ENCODE measurements around the gene IRF3. TPM values are rescaled to one million over a fixed set of nuclear protein-coding genes. Genes with fewer than 3 reads are reported as not detected.

Gene IRF3, protein sequence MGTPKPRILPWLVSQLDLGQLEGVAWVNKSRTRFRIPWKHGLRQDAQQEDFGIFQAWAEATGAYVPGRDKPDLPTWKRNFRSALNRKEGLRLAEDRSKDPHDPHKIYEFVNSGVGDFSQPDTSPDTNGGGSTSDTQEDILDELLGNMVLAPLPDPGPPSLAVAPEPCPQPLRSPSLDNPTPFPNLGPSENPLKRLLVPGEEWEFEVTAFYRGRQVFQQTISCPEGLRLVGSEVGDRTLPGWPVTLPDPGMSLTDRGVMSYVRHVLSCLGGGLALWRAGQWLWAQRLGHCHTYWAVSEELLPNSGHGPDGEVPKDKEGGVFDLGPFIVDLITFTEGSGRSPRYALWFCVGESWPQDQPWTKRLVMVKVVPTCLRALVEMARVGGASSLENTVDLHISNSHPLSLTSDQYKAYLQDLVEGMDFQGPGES
- total RNA-seq: 151 and 158 TPM in 2 replicates

DNA sequence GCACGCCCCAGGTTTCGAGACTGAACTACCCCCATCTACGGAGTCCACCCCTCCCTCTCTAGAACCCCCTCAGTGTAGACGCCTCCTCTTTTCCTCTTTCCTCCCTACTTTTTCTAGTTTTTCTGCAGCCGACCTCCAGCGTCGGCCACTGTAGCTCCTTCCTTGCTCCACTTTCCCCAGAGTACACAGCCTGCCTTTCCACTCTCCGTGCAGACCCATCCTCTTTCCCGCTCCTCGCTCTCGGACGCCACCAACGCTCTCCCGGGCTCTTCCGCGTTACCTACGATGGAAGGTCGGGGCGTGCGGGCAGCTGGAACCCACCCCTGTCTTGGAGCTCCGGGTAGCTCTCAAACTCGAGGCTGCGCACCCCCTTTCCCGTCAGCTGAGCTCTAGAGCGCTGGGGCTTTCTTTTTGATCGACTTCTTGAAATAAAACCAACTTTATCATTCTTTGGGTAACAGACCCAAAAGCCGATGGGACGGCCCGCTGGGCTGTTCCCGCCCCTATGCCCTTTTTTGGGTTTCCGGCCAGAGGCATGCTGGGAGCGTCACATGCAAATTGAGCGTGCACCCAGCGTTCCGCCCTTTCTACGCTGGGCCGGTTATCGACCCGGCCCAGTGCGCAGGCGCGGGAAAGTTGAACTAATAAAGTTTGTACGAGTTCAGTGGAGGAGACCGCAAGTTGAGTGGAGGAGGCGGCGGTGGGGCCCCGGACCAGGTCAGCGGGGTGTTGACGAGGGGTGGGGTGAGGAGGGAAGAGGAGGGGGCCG is at the start of gene IRF3, which contains the start of gene BCL2L12:
IRF3 (minus strand) TSS at position 507 of the 769 bp plus-strand sequence. CDS start 1,019 bp downstream, outside the sequence.
BCL2L12 (plus strand) TSS at position 583 of the 769 bp plus-strand sequence. CDS start 760 bp downstream, outside the sequence.
- intact Hi-C loops (cut with micrococcal nuclease): loop anchor here (1.0 to 10.0 kb wide), 8 partner anchors 11 to 1491 kb away; partner anchors contain the start of genes FUZ, LIG1, RPS11 and RRAS

DNA sequence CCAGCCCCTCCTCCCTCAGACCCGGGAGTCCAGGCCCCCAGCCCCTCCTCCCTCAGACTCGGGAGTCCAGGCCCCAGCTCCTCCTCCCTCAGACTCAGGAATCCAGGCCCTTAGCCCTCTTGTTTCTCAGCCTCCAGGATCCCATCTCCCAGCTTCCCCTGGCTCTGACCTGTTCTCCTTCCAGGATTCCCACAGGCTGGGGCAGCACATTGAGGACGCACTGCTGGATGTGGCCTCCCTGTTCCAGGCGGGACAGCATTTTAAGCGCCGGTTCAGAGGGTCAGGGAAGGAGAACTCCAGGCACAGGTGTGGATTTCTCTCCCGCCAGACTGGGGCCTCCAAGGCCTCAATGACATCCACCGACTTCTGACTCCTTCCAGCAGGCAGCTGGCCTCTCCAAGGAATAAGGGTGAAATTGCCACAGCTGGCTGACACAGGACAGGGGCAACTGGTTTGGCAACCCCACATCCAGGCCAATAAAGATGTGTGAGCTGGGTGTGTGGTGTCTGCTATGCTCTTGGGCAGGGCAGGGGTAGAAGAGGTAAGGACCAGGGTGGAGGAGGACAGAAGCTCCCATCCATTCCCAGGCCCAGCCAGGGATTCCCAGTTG is 47.7 kb upstream of the IRF3 start:
- intact Hi-C loops (cut with micrococcal nuclease): no loop called here

DNA sequence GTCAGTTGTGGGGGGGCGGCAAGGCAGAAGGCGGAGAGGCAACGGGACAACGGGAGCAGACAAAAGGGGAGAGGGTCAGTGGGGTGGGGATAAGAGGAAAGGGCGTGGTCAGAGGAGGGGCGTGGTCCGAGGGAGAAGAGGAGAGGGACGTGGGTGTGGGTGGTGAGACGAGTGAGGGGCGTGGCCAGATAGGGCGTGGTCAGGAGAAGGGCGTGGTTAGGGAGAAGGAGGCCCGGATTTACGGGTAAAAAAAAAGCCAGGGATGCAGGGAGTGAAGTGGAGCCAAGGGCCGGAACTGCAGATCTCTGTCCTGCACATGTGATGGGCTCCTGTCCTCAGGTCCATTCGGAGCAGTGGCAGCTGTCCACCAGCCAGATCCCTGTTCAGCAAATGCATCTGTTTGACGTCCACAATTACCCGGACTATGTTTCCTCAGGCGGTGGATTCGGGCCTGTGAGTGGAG is 46.8 kb upstream of the IRF3 start:
- intact Hi-C loops (cut with micrococcal nuclease): no loop called here

DNA sequence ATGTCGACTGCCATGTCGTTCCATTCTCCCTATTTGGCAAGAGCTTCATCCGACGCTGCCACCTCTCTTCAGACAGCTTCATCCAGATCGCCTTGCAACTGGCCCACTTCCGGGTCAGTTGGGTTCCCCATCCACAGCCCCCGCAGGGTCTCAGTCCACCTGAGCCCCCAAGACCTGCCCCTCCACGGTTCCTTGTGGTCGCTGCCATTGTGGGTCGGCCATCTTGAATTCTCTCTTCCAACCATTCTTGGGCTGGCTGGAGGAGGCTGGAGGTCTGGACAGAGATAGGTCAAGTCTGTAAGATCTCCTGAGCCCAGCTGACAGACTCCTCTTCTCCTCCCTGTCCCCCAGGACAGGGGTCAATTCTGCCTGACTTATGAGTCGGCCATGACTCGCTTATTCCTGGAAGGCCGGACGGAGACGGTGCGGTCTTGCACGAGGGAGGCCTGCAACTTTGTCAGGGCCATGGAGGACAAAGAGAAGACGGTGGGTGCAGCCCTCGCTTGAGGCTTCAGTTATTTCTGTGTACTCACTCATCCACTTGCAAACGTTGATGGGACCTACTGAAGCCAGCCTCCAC is 44.8 kb upstream of the IRF3 start:
- intact Hi-C loops (cut with micrococcal nuclease): no loop called here

DNA sequence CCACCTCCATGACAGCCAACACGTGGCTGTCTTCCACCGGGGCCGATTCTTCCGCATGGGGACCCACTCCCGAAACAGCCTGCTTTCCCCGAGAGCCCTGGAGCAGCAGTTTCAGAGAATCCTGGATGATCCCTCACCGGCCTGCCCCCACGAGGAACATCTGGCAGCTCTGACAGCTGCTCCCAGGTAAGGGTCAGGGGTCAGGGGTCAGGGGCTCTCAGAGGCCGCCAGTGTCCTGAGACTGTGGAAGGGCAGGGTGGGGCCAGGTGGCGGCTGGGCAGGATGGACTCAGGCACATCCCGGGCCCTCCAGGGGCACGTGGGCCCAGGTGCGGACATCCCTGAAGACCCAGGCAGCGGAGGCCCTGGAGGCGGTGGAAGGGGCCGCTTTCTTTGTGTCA is 40.3 kb upstream of the IRF3 start:
- intact Hi-C loops (cut with micrococcal nuclease): no loop called here

DNA sequence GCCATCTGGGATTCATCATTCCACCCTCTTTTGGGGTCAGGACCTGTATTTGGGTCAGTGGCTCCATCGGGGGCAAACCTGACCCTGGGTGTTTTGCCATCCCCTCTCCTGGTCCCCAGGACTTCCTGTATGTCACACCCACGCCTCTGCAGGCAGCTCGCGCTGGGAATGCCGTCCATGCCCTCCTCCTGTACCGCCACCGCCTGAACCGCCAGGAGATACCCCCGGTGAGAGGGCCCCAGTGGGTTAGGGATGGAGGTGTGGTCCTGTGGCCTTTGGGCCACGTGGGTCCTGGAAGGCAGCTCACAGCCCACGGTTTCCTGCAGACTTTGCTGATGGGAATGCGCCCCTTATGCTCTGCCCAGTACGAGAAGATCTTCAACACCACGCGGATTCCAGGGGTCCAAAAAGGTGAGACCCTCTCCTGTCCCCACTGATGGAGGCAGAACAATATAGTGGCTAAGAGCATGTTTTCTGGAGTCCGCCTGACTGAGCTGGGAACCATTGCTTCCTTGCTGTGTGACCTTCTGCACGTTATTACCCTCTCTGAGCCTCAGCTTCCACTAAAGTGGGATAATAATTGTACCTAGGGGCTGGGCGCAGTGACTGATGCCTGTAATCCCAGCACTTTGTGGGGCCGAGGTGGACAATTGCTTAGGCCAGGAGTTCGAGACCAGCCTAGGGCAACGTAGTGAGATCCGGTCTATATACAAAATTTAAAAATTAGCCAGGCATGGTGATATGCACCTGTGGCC is 39.4 kb upstream of the IRF3 start:
- intact Hi-C loops (cut with micrococcal nuclease): no loop called here

DNA sequence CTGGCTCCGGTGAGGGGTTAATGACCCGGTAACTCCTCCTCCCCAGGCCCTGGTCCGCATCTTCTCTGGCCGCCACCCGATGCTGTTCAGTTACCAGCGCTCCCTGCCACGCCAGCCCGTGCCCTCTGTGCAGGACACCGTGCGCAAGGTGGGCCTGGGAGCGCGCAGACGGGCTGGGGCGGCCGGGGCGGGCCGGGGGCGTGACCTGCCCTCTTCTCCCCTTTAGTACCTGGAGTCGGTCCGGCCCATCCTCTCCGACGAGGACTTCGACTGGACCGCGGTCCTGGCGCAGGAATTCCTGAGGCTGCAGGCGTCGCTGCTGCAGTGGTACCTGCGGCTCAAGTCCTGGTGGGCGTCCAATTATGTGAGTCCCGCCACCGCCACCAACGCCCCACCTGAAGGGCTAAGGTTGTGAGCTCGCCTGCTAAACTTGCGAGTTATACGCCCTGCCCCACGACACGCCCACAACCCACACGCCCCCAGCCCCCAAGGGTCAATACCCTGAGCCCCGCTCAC is 35.7 kb upstream of the IRF3 start:
- intact Hi-C loops (cut with micrococcal nuclease): no loop called here

DNA sequence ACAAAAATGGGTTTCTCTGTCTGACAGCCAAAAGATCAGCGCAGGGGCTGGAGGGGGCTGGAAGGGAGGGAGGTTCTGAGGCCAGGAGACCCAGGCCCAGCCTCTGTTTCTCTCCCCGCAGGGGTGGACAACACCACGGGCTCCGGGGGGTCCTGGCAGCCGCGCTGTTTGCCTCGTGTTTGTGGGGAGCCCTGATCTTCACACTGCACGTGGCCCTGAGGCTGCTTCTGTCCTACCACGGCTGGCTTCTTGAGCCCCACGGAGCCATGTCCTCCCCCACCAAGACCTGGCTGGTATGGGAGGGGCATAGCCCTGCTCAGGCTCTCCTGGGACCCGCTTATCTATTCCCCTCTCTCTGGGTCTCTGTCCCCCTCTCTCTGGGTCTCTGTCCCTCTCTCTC is 34.9 kb upstream of the IRF3 start:
- intact Hi-C loops (cut with micrococcal nuclease): no loop called here

DNA sequence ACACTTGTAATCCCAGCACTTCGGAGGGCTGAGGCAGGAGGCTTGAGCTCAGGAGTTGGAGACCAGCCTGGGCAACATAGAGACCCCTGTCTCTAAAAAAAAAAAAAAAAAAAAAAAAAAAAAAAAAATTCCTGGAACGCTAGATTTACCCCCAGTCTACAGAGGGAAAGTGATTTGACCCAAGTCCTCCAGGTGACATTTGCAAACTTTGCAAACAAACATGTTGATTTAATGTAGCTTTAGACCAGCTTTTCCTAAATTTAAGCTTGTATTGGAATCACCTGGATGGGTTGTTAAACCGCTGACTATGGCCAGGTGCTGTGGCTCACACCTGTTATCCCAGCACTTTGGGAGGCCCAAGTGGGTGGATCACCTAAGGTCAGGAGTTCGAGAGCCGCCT is 33.7 kb upstream of the IRF3 start:
- intact Hi-C loops (cut with micrococcal nuclease): loop anchor here (10.0 kb wide), 1 partner anchor 285 kb away; no protein-coding TSS in a partner anchor

DNA sequence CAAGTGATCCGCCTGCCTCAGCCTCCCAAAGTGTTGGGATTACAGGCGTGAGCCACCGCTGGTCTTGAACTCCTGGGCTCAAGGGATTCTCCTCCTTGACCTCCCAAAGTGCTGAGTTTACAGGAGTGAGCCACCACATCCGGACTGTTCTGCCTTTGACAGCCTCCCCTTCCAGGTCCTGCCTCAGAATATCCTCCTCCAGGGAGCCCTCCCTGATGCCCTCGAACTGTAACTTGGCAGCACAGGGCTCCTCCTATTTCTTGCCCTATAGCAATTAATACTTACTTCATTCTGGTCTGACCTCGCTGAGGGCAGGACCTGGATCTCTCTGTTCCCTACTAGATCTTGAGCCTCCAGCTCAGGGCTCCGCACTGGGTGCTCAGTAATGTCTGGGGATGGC is 31.2 kb upstream of the IRF3 start:
- intact Hi-C loops (cut with micrococcal nuclease): loop anchor here (10.0 kb wide), 1 partner anchor 288 kb away; no protein-coding TSS in a partner anchor

DNA sequence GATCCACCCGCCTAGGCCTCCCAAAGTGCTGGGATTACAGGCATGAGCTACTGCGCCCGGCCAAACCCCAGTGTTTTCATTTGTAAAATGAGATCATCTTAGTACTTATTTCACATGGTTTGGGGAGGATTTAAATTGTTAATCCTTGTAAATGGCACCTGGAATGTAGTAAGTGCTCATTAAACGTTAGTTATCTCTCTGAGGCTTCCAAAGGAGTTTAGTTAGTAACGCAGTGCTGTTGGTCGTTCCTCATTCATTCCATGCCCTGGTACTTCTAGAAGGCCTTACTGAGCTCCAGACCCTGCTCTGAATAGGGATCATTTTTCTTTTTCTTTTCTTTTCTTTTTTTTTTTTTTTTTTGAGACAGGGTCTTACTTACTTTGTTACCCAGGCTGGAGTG is 30.5 kb upstream of the IRF3 start:
- intact Hi-C loops (cut with micrococcal nuclease): loop anchor here (10.0 kb wide), 1 partner anchor 289 kb away; no protein-coding TSS in a partner anchor

DNA sequence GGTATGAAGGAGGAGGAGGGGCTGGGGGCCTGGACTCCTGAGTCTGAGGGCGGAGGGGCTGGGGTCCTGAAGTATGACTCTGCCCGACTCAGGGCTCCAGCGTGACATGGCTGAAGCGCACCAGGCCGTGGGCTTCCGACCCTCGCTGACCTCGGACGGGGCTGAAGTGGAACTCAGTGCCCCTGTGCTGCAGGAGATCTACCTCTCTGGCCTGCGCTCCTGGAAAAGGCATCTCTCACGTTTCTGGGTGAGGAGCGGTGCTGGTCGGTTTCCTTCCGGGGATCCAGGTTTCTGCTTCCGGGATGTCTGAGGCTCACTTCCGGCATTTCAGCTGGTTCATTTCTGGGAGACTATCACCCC is 26.5 kb upstream of the IRF3 start:
- intact Hi-C loops (cut with micrococcal nuclease): loop anchor here (10.0 kb wide), 1 partner anchor 293 kb away; no protein-coding TSS in a partner anchor

DNA sequence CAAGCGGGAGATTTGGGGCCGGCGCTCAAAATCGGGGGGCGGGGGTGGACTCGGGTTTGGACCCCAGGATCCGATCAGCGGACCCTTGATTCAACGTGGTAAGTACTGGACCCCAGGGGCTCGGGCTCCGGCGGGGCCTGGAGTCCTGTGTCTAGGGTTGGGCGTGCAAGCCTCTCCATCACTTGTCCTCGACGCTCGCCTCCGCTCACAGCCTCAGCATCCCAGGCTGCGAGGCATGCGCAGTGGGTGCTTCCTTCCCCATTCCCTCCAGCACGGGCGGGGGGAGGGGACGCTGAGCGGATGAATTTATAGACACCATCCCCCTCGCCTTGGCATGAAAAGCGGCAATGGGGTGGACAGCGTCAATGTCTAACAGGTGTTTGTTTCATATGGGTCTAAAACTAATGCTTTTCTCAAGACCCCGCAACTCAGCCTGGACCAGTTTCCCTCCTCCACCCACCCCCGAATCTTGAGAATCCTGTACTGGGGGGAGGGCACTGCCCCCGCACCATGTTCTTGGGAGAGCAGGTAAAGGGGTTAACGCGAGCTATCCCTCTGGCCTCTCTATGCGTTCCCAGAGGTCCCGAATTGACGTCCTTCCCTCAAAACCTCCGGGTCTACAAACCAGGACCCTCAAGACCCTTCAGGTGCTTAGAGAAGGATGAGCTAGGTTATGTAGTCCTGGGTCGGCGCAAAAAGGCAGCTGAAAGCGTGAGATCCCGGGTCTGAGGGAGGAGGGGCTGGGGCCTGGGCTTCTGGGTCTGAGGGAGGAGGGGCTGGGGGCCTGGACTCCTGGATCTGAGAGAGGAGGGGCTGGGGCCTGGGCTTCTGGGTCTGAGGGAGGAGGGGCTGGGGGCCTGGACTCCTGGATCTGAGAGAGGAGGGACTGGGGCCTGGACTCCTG is 25.8 kb upstream of the IRF3 start:
- intact Hi-C loops (cut with micrococcal nuclease): loop anchor here (1.0 to 10.0 kb wide), 2 partner anchors 75 to 293 kb away; no protein-coding TSS in a partner anchor

DNA sequence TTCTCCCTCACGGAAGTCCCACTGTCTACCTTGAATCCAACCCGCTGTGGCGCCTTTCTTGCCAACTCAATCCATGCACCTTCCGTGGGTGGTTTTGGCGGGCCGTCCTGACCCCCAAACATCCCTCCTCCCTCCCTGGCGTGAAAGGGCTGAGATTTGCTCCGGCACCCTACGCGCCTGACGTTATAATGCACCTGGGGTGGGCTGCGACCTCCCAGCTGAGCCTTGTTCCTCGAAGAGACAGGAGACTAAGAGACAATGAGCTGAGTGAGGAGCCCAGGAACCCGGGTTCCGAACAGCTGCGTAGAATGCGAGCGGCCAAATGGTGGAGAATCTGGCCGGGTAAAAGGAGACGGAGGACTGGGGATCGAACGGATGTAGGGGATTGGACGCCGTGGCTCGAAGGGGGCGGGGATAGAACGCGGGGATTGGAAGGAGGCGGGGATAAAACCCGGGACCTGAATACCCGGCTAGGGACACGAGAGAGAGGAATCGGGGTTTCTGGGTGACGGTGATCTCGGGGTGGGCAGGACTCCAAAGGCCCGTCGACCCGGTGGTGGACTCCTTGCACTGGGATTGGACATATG is 25.1 kb upstream of the IRF3 start, which contains the start of gene CPT1C:
CPT1C (plus strand) TSS at position 461 of the 587 bp plus-strand sequence. CDS start 1,137 bp downstream, outside the sequence.
- intact Hi-C loops (cut with micrococcal nuclease): loop anchor here (1.0 to 10.0 kb wide), 2 partner anchors 76 to 294 kb away; no protein-coding TSS in a partner anchor

DNA sequence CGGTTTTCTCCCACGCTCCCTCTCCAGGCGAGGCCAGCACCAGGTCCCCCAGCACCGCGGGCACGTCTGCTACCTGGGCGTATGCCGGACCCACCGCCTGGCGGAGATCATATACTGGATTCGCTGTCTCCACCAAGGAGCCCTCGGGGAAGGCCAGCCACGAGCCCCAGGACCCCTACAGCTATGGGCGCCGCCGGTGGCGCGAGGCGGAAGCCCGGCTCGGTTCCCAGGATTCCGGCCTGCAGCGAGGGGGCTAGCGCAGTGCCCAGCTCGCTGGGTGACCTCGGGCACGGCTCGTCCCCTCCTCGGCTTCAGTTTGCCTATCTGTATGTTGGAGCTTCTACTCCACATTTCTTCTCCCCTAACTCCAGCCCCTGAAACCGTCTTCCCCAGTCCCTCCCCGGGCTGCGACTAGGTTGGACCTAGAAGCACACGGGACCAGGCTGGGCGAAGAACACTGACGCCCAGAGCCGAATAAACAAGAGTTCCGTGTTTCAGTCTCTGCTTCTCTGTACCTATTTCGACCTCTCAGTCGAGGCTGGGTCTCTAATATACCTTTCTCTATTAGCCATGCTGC is 24.5 kb upstream of the IRF3 start:
- intact Hi-C loops (cut with micrococcal nuclease): loop anchor here (10.0 kb wide), 1 partner anchor 295 kb away; no protein-coding TSS in a partner anchor

DNA sequence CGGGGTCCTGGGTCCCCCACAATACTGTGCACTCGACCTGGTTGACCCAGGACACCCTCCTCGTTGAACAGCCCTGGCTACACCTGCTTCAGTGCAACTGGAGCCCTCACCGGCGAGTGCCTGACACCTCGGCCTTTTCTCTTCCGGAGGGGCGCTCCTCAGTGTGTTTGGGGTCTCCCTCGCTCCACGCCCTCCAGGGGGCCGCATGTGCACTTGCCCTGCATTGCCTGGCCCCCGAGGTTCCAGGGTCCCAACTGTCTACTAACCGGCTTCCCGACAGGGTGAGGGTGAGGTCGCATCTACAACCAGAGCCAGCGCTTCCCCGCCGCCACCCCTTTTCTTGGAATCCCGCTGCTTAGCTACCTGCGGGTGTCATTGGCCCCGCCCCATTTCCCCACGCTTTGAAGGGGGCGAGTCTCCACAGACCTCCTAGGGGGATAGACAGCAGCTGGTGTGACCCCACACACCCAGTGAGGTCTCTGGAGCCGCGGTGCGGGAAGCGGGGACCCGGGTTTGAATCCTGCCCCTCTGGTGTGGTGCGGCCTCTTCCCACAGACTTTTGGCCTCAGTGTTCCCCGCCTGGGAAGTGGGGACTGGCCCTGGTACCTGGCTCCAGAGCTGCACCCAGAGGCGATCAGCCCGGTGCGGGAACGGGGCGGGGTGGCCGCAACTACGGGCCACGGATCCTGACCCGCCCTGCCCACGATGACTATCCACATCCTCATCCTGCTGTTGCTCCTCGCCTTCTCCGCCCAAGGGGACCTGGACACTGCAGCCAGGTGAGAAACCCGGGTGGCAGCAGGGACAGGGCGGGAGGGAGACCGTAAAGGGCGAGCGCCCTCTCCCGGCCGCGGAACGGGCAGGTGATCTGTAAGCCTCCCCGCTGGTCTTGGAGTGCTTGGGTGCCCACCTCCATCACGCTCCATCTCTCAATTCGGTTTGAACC is 23.7 kb upstream of the IRF3 start, which contains the start of gene ADM5:
ADM5 (plus strand) TSS at position 462 of the 946 bp plus-strand sequence; CDS start at position 706, 244 bp downstream.
- intact Hi-C loops (cut with micrococcal nuclease): loop anchor here (10.0 kb wide), 1 partner anchor 295 kb away; no protein-coding TSS in a partner anchor

Data from T-helper 1 cell treated with Interleukin-12 subunit alpha and Interleukin-12 subunit beta and Interleukin-4 antibody, amounts not matched to agents 30 ng/mL and 1 ng/mL, for 36 hours (primary cell).